Renal pelvis (tissue), 4 donors: ENCODE measurements around the gene GJA4. TPM values are rescaled to one million over a fixed set of nuclear protein-coding genes. Genes with fewer than 3 reads are reported as not detected.
"Not testable (repeated sequence)": the region's sequence is repeated elsewhere in the genome, so short reads cannot be mapped to it uniquely, and the experiment has no call there.

Experiments
- DNase-seq: peaks from one replicate; pipeline ENCODE4 v3.0.0-alpha.2; 2013
- polyA plus RNA-seq, 3 donors: library from polyadenylated mRNA; unstranded; fragments of 120-200 nt; gene quantifications; one replicate each; pipeline ENCODE4 v1.2.1, GENCODE V29; 2013; ENCODE audit not compliant: insufficient read length in 3 of 3

Gene GJA4
- polyA plus RNA-seq, 3 donors: 12.5 to 19.3 (median 18.4) TPM

- no peak for DNase-seq
Observed at GRCh38 chr1:34762474-34763141, 30.2 kb upstream of the GJA4 start.

- DNase-seq: no peak
Observed at GRCh38 chr1:34763142-34763781, 29.5 kb upstream of the GJA4 start.

GRCh38 chr1:34768856-34769255 is 23.9 kb upstream of the GJA4 start:
- no peak for DNase-seq

GRCh38 chr1:34770891-34771504 is 21.8 kb upstream of the GJA4 start:
- no peak for DNase-seq

- no peak for DNase-seq
Observed at GRCh38 chr1:34771573-34772371, 21.0 kb upstream of the GJA4 start.

- not testable (repeated sequence) for DNase-seq
Observed at GRCh38 chr1:34773114-34773513, 19.7 kb upstream of the GJA4 start.

GRCh38 chr1:34774957-34775356 is 17.8 kb upstream of the GJA4 start:
- no peak for DNase-seq

GRCh38 chr1:34776911-34777310 is 15.9 kb upstream of the GJA4 start:
- no peak for DNase-seq

GRCh38 chr1:34777519-34778321 is 15.1 kb upstream of the GJA4 start:
- no peak for DNase-seq

- DNase-seq: no peak
Observed at GRCh38 chr1:34778381-34778780, 14.4 kb upstream of the GJA4 start.

- DNase-seq: no peak
Observed at GRCh38 chr1:34779005-34779404, 13.8 kb upstream of the GJA4 start.

GRCh38 chr1:34779526-34779925 is 13.3 kb upstream of the GJA4 start:
- no peak for DNase-seq

GRCh38 chr1:34779962-34780361 is 12.8 kb upstream of the GJA4 start:
- no peak for DNase-seq

GRCh38 chr1:34780528-34780927 is 12.3 kb upstream of the GJA4 start:
- no peak for DNase-seq

- DNase-seq: no peak
Observed at GRCh38 chr1:34781071-34781843, 11.5 kb upstream of the GJA4 start, which contains the start of gene GJB3. TSS of gene GJB3 (plus strand) at chr1:34781214. CDS start at chr1:34784763, 3,549 bp downstream.

GRCh38 chr1:34781844-34782391 is 10.9 kb upstream of the GJA4 start:
- DNase-seq: no peak

GRCh38 chr1:34784751-34785221 is 8.0 kb upstream of the GJA4 start:
- DNase-seq: no peak

GRCh38 chr1:34785231-34785874 is 7.4 kb upstream of the GJA4 start:
- no peak for DNase-seq

- DNase-seq: no peak
Observed at GRCh38 chr1:34785875-34786470, 6.8 kb upstream of the GJA4 start.
